GM21423 (cell line): ENCODE data around the gene ZNF554.

ENCODE experiments used
- ATAC-seq: cut with Tn5 transposase; IDR thresholded peaks from one replicate; pipeline ENCODE4 v1.9.1; 2021; ENCODE audit warnings: mild to moderate bottlenecking, moderate library complexity; ENCODE audit not compliant: unreplicated experiment

Gene ZNF554

GRCh38 chr19:2823646-2824045 lies 4.0 kb downstream of the ZNF554 start:
- ATAC-seq = no peak

- ATAC-seq = no peak
Measured at GRCh38 chr19:2824129-2824528, 4.5 kb downstream of the ZNF554 start.

- ATAC-seq = no peak
Measured at GRCh38 chr19:2827022-2827421, 7.4 kb downstream of the ZNF554 start.

GRCh38 chr19:2827840-2828489 lies 8.3 kb downstream of the ZNF554 start:
- no peak for ATAC-seq

GRCh38 chr19:2834294-2834871 lies 14.7 kb downstream of the ZNF554 start:
- ATAC-seq = no peak

- no peak for ATAC-seq
Measured at GRCh38 chr19:2837430-2837829, 17.8 kb downstream of the ZNF554 start.

GRCh38 chr19:2840794-2841791 lies 21.4 kb downstream of the ZNF554 start, which contains the start of gene ZNF555:
ZNF555 (plus strand) TSS chr19:2841475; CDS start chr19:2841573, 98 bp downstream.
- ATAC-seq = peak; percentile 89

- peak; percentile 12 for ATAC-seq
Measured at GRCh38 chr19:2841855-2842574, 22.3 kb downstream of the ZNF554 start.

- ATAC-seq = no peak
Measured at GRCh38 chr19:2845107-2845506, 25.4 kb downstream of the ZNF554 start.

- no peak for ATAC-seq
Measured at GRCh38 chr19:2846180-2846894, 26.7 kb downstream of the ZNF554 start.

- no peak for ATAC-seq
Measured at GRCh38 chr19:2847507-2847906, 27.8 kb downstream of the ZNF554 start.

- ATAC-seq = no peak
Measured at GRCh38 chr19:2848616-2849015, 28.9 kb downstream of the ZNF554 start.

- ATAC-seq = no peak
Measured at GRCh38 chr19:2850256-2850925, 30.7 kb downstream of the ZNF554 start.

- ATAC-seq = no peak
Measured at GRCh38 chr19:2852598-2852997, 32.9 kb downstream of the ZNF554 start.

GRCh38 chr19:2853015-2853606 lies 33.4 kb downstream of the ZNF554 start:
- no peak for ATAC-seq

GRCh38 chr19:2854849-2855248 lies 35.2 kb downstream of the ZNF554 start:
- ATAC-seq = no peak

GRCh38 chr19:2856457-2857050 lies 36.9 kb downstream of the ZNF554 start:
- no peak for ATAC-seq

- no peak for ATAC-seq
Measured at GRCh38 chr19:2858864-2859263, 39.2 kb downstream of the ZNF554 start.

GRCh38 chr19:2863816-2864215 lies 44.1 kb downstream of the ZNF554 start:
- no peak for ATAC-seq
